ENCODE results near the gene FAM229B.

Gene FAM229B

GRCh38 chr6:112144145-112144926 is 56.9 kb downstream of the FAM229B start:
- DNase-seq (ENCODE audit: low read depth) = no peak

- DNase-seq (ENCODE audit: low read depth) = no peak
These were observed 57.7 kb downstream of the FAM229B start for GRCh38 chr6:112145080-112145573.

GRCh38 chr6:112148103-112148502 is 60.7 kb downstream of the FAM229B start:
- no peak for DNase-seq (ENCODE audit: low read depth)

- DNase-seq (ENCODE audit: low read depth) = no peak
These were observed 61.8 kb downstream of the FAM229B start for GRCh38 chr6:112149236-112149635.

GRCh38 chr6:112149719-112150263 is 62.4 kb downstream of the FAM229B start:
- no peak for DNase-seq (ENCODE audit: low read depth)

GRCh38 chr6:112150363-112150762 is 63.0 kb downstream of the FAM229B start:
- no peak for DNase-seq (ENCODE audit: low read depth)
